Calu3 (cell line): ENCODE measurements around the gene FURIN. TPM values are rescaled to one million over a fixed set of nuclear protein-coding genes. Genes with fewer than 3 reads are reported as not detected.

Source experiments
- BruUV-seq: library from RNA; stranded (reverse); fragments of 400-500 nt; replicated peaks from 2 replicates; lab custom pipeline; 2021; lab: Mats Ljungman, UMichigan
- CTCF ChIA-PET: fragments of 300-600 bp; sonication (Branson Sonifier 250); formaldehyde crosslinking; loops from one replicate; lab custom pipeline; 2022; ENCODE audit warnings: antibody characterized with exemption; lab: Charles Lee
- DNase-seq: peaks from one replicate; pipeline ENCODE4 v3.0.0; 2022
- H3K27ac Mint-ChIP-seq: one replicate; pipeline ENCODE4 v1.8.0; 2022; ENCODE audit warnings: mixed read lengths; ENCODE audit not compliant: unreplicated experiment
- H3K27me3 Mint-ChIP-seq: one replicate; pipeline ENCODE4 v1.8.0; 2022; ENCODE audit warnings: mixed read lengths; ENCODE audit not compliant: unreplicated experiment
- H3K36me3 Mint-ChIP-seq: one replicate; pipeline ENCODE4 v1.8.0; 2022; ENCODE audit warnings: mild to moderate bottlenecking, moderate library complexity, mixed read lengths; ENCODE audit not compliant: insufficient read depth, unreplicated experiment
- H3K4me1 Mint-ChIP-seq: one replicate; pipeline ENCODE4 v1.8.0; 2022; ENCODE audit warnings: mild to moderate bottlenecking, low read depth, mixed read lengths; ENCODE audit not compliant: unreplicated experiment
- H3K4me3 Mint-ChIP-seq: one replicate; pipeline ENCODE4 v1.8.0; 2022; ENCODE audit warnings: mild to moderate bottlenecking, low read depth, moderate library complexity, mixed read lengths; ENCODE audit not compliant: unreplicated experiment
- H3K9me3 Mint-ChIP-seq: one replicate; pipeline ENCODE4 v1.8.0; 2022; ENCODE audit warnings: low read depth, mixed read lengths; ENCODE audit not compliant: unreplicated experiment
- intact Hi-C: fragments of 100-400 bp; cut with micrococcal nuclease; formaldehyde crosslinking; loops from one replicate; pipeline ENCODE4 v1.10.0; 2022; ENCODE audit not compliant: unreplicated experiment
- total RNA-seq: library from RNA; stranded (reverse); gene quantifications from 2 replicates; pipeline ENCODE4 v1.2.3, GENCODE V29; 2022
- TF ChIP-seq, protein P1 (sequence below): fragments of 200-600 bp; IDR thresholded peaks from one replicate; pipeline ENCODE4 v1.8.0; 2022; ENCODE audit warnings: antibody characterized with exemption; ENCODE audit not compliant: unreplicated experiment

The FURIN gene
- total RNA-seq, 1 experiment from 2014 or later: 76.6 TPM

DNA sequence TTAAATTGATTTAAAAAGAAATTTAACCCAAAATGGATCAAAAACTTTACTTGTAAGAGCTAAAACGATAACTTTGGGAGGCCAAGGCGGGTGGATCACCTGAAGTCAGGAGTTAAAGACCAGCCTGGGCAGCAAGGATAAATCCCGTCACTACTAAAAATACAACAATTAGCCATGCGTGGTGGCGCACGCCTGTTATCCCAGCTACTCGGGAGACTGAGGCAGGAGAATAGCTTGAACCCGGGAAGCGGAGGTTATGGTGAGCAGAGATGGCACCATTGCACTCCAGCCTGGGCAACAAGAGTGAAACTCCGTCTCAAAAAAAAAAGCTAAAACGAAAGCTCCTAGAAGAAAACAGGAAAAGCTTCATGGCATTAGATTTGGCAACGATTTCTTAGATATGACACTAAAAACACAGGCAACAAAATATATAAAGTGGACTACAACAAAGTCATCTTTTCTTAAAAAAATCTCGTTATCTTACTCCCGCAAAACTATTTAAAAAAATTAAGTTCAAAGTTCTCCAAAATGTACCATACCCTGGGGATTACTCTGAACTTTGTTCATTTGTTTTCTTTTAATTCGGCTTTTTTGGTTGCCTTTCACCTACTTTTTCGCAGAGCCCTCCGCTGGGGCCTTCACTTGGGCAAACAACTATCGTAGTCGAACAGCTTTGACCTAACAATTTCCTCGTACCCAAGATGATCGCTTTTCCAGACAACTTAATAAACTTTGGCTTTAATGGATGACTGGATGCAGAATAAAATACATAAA lies 61.0 kb downstream of the FURIN start:
- DNase-seq: no peak
- Mint-ChIP-seq H3K4me3 (peak overlapping the region; percentile 92), H3K27ac (peak overlapping the region; percentile 96), H3K36me3 (peaks cover 37% of the 10 kb centered on the region), H3K4me1 (peaks cover 38% of the 10 kb centered on the region), H3K27me3 (no peaks in the 10 kb centered on the region), H3K9me3 (no peaks in the 10 kb centered on the region)
- TF ChIP-seq, protein P1, sequence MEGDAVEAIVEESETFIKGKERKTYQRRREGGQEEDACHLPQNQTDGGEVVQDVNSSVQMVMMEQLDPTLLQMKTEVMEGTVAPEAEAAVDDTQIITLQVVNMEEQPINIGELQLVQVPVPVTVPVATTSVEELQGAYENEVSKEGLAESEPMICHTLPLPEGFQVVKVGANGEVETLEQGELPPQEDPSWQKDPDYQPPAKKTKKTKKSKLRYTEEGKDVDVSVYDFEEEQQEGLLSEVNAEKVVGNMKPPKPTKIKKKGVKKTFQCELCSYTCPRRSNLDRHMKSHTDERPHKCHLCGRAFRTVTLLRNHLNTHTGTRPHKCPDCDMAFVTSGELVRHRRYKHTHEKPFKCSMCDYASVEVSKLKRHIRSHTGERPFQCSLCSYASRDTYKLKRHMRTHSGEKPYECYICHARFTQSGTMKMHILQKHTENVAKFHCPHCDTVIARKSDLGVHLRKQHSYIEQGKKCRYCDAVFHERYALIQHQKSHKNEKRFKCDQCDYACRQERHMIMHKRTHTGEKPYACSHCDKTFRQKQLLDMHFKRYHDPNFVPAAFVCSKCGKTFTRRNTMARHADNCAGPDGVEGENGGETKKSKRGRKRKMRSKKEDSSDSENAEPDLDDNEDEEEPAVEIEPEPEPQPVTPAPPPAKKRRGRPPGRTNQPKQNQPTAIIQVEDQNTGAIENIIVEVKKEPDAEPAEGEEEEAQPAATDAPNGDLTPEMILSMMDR: no peak
- CTCF ChIA-PET: interaction anchor here (1.9 kb wide), 1 partner anchor 103 kb away, joined by 4 read pairs; no protein-coding TSS in a partner anchor
- intact Hi-C loops: loop anchor here (2.0 to 5.0 kb wide), 2 partner anchors 103 to 281 kb away; no protein-coding TSS in a partner anchor
- BruUV-seq: TSS peak; percentile 54

DNA sequence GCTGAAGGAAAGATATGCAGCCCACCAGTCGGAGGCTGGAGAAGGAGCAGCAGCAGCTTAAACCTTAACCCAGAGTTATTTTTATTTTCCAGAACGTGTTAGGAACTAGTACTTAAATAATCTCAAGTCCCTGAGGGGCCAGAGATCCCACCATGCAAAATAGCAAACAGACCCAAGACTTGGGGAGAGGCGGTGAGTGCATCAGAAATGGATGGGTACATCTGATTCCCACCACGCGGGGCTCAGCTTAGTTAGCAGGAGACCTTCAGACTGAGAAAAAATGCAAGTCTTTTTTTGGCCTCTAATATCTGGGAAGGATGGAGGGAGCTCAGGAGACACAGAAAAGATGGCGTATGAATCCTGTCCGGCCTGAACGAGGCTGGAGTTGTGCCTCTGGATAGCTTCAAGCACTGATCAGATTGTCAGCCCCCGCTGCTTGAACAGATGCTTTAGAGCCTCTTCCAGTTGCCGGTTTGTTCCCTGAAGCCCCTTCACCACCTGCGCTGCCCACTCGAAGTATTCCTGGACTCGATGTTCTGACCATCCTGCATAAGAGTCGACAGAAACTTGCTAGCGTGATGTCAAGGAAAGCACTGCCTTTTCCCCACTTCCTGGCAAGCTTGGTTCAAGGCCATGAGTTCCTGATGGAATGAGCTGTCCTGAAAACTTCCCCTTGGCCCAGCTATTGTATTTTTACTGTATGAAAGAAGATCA lies 62.6 kb downstream of the FURIN start:
- peak overlapping the region; percentile 92 for H3K4me3 Mint-ChIP-seq
- TSS peak; percentile 31 for BruUV-seq
- TF ChIP-seq, protein P1: no peak
- intact Hi-C loops: loop anchor here (2.0 to 5.0 kb wide), 2 partner anchors 101 to 282 kb away; no protein-coding TSS in a partner anchor
- no peak for DNase-seq
- CTCF ChIA-PET: interaction anchor here (0.9 to 3.0 kb wide), 16 partner anchors 16 to 637 kb away, joined by 3 to 18 read pairs (median 6); partner anchors contain the start of genes BLM, MAN2A2, PRC1 and RCCD1
- H3K36me3 Mint-ChIP-seq: peaks cover 52% of the 10 kb centered on the region
- H3K27me3 Mint-ChIP-seq: no peaks in the 10 kb centered on the region
- peak overlapping the region; percentile 96 for H3K27ac Mint-ChIP-seq
- peaks cover 47% of the 10 kb centered on the region for H3K4me1 Mint-ChIP-seq
- no peaks in the 10 kb centered on the region for H3K9me3 Mint-ChIP-seq

DNA sequence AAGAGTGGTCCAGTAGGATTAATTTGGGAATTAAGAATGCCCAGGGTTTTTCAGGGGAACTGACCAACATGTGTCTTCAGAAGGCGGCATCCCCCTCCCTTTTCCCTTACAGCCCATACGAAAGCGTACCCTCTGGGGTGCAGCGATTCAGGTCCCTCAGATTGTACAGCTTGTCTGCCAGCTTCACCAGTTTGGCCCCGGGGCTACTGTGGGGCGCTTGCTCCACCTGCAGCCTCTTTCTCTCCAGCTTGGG lies 63.1 kb downstream of the FURIN start:
- peaks cover 57% of the 10 kb centered on the region for H3K36me3 Mint-ChIP-seq
- H3K27me3 Mint-ChIP-seq: no peaks in the 10 kb centered on the region
- H3K4me1 Mint-ChIP-seq: peaks cover 52% of the 10 kb centered on the region
- no peaks in the 10 kb centered on the region for H3K9me3 Mint-ChIP-seq
- CTCF ChIA-PET: interaction anchor here (0.9 to 3.0 kb wide), 16 partner anchors 16 to 638 kb away, joined by 3 to 18 read pairs (median 6); partner anchors contain the start of genes BLM, MAN2A2, PRC1 and RCCD1
- no peak for DNase-seq
- TF ChIP-seq, protein P1: no peak
- peak overlapping the region; percentile 92 for H3K4me3 Mint-ChIP-seq
- intact Hi-C loops: loop anchor here (2.0 to 5.0 kb wide), 2 partner anchors 101 to 283 kb away; no protein-coding TSS in a partner anchor
- no TSS peak for BruUV-seq
- peak overlapping the region; percentile 96 for H3K27ac Mint-ChIP-seq

DNA sequence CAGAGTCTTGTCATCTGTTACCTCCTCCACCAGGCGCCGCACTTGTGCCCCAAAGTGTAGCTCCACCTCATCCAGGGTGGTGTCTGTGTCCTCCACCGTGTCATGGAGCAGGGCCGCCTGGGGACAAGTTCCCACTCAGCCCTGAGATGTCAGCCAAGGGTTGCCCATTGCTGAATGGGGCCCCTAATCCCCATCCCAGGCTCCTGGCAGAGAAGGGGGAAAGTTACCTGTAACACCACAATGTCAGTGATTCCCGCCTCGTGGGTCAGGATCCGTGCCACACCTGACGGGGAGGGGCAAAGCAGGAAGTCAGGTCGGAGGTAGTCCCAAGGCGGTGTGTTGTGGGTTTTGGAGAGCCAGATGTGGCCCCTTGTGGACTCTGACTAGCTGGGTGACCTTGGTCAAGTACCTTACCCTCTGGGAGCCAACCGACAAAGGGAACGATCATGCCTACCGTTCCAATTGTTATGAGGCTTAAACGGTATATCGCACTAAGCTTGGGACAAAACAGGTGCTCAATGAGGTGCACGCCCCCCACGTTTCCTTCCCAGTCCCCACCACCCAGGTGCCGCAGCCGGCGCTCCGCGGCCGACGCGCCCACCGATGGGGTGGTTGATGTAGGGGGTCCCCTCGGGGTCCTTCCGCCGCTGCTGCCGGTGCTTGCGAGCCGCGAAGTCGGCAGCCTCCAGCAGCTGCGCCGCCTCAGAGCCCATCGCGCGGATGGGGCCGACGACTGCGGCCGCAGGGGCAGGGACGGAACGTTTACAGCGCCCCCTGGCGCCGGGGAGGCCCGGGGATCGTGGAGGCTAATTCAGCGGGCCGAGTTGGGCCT lies 63.7 kb downstream of the FURIN start, which contains the start of gene HDDC3:
Gene HDDC3 (minus strand): TSS at position 722 of the 832 bp plus-strand sequence. CDS start 9 bp downstream, at position 713.
- no TSS peak for BruUV-seq
- Mint-ChIP-seq H3K4me1 (peaks cover 56% of the 10 kb centered on the region), H3K9me3 (no peaks in the 10 kb centered on the region), H3K4me3 (peak within 1 kb of the TSS; percentile 92), H3K27ac (peak within 1 kb of the TSS; percentile 96), H3K27me3 (no peaks in the 10 kb centered on the region), H3K36me3 (peaks cover 63% of the 10 kb centered on the region)
- DNase-seq: peak; percentile 98
- TF ChIP-seq, protein P1: peak; percentile 91
- CTCF ChIA-PET: interaction anchor here (0.5 to 3.0 kb wide), 21 partner anchors 17 to 638 kb away, joined by 3 to 18 read pairs (median 5); partner anchors contain the start of genes BLM, MAN2A2, PRC1 and RCCD1
- intact Hi-C loops: loop anchor here (2.0 to 5.0 kb wide), 2 partner anchors 100 to 283 kb away; no protein-coding TSS in a partner anchor
